GM19452 (cell line): ENCODE results near the gene ASMTL.

Source experiments
- ATAC-seq: cut with Tn5 transposase; IDR thresholded peaks from one replicate; pipeline ENCODE4 v1.9.1; 2021; ENCODE audit not compliant: unreplicated experiment

ASMTL gene

GRCh38 chrX:1357993-1358392 lies 94.7 kb downstream of the ASMTL start:
- no peak for ATAC-seq

GRCh38 chrX:1355131-1356046 lies 97.3 kb downstream of the ASMTL start:
- ATAC-seq, result no peak

GRCh38 chrX:1354036-1355019 lies 98.4 kb downstream of the ASMTL start:
- no peak for ATAC-seq
